Non-pigmented ciliary epithelial cell (primary cell): ENCODE results near the gene ALX4.

ENCODE experiments used
- DNase-seq: peaks from one replicate; pipeline ENCODE4 v3.0.0-alpha.2; 2010; ENCODE audit warnings: low read depth

The ALX4 gene

GRCh38 chr11:44335052-44335760, 25.3 kb upstream of the ALX4 start:
- DNase-seq = no peak

GRCh38 chr11:44334356-44335004, 24.5 kb upstream of the ALX4 start:
- no peak for DNase-seq

- DNase-seq = no peak
Observed at GRCh38 chr11:44333271-44334218, 23.6 kb upstream of the ALX4 start.

- DNase-seq = no peak
Observed at GRCh38 chr11:44332665-44333064, 22.7 kb upstream of the ALX4 start.

GRCh38 chr11:44329472-44330230, 19.7 kb upstream of the ALX4 start:
- DNase-seq = no peak

- DNase-seq = no peak
Observed at GRCh38 chr11:44328138-44328660, 18.3 kb upstream of the ALX4 start.

GRCh38 chr11:44327730-44328129, 17.8 kb upstream of the ALX4 start:
- no peak for DNase-seq

- no peak for DNase-seq
Observed at GRCh38 chr11:44326615-44327475, 16.9 kb upstream of the ALX4 start.

- no peak for DNase-seq
Observed at GRCh38 chr11:44325698-44326097, 15.8 kb upstream of the ALX4 start.

GRCh38 chr11:44324749-44325525, 15.0 kb upstream of the ALX4 start:
- DNase-seq = no peak

- no peak for DNase-seq
Observed at GRCh38 chr11:44324222-44324621, 14.3 kb upstream of the ALX4 start.

GRCh38 chr11:44322243-44322642, 12.3 kb upstream of the ALX4 start:
- no peak for DNase-seq

GRCh38 chr11:44321059-44321458, 11.1 kb upstream of the ALX4 start:
- no peak for DNase-seq

- DNase-seq = no peak
Observed at GRCh38 chr11:44320289-44320973, 10.5 kb upstream of the ALX4 start.

- no peak for DNase-seq
Observed at GRCh38 chr11:44319552-44320288, 9.8 kb upstream of the ALX4 start.

- DNase-seq = no peak
Observed at GRCh38 chr11:44319170-44319551, 9.2 kb upstream of the ALX4 start.

- no peak for DNase-seq
Observed at GRCh38 chr11:44318369-44318768, 8.4 kb upstream of the ALX4 start.

- no peak for DNase-seq
Observed at GRCh38 chr11:44316659-44317240, 6.8 kb upstream of the ALX4 start.
